ENCODE data around the gene C22orf15. TPM values are rescaled to one million over a fixed set of nuclear protein-coding genes. Genes with fewer than 3 reads are reported as not detected.
A peak's percentile ranks its signal among the peaks of the same experiment; 100 is the strongest.

Gene C22orf15
- total RNA-seq, 1 experiment from 2014 or later: 2.7 TPM

- Mint-ChIP-seq H3K27ac (no peak overlapping the region), H3K4me1 (peaks cover 30% of the 10 kb centered on the region), H3K27me3 (ENCODE audit: low read depth) (peaks cover 41% of the 10 kb centered on the region), H3K4me3 (peak overlapping the region; percentile 61), H3K9me3 (no peaks in the 10 kb centered on the region), H3K36me3 (no peaks in the 10 kb centered on the region)
- ChIA-PET POLR2A (no interaction called here), CTCF (interaction anchor here (0.6 to 2.8 kb wide), 5 partner anchors 61 to 134 kb away, joined by 3 to 11 read pairs (median 5); no protein-coding TSS in a partner anchor)
- TF ChIP-seq CREB1 (CRISPR knock-in tag; IDR thresholded peaks at IDR 0.05) (no peak), ZNF423 (CRISPR knock-in tag; IDR thresholded peaks at IDR 0.05) (peak; percentile 35; the same call in 1 of the 2 replicates)
- ATAC-seq (0 out of 2 replicates have a peak, but pooled peaks have one; percentile 1), DNase-seq (ENCODE audit: low spot score) (peak; percentile 30)
These were observed 9.5 kb downstream of the C22orf15 start for GRCh38 chr22:23772315-23772648.

- Mint-ChIP-seq H3K27ac (no peak within 1 kb of the TSS), H3K36me3 (no peaks in the 10 kb centered on the region), H3K27me3 (ENCODE audit: low read depth) (peaks cover 41% of the 10 kb centered on the region), H3K4me3 (peak within 1 kb of the TSS; percentile 79), H3K4me1 (peaks cover 30% of the 10 kb centered on the region), H3K9me3 (no peaks in the 10 kb centered on the region)
- peak; percentile 23 for ATAC-seq
- POLR2A ChIA-PET: no interaction called here
- DNase-seq (ENCODE audit: low spot score): peak; percentile 70
- CTCF ChIA-PET: interaction anchor here (0.6 to 2.8 kb wide), 9 partner anchors 13 to 135 kb away, joined by 3 to 11 read pairs (median 4); partner anchors contain the start of gene MIF
- TF ChIP-seq E2F5 (CRISPR knock-in tag; IDR thresholded peaks at IDR 0.05) (no peak), FOXP1 (CRISPR knock-in tag; IDR thresholded peaks at IDR 0.05; ENCODE audit: borderline replicate concordance) (peak; percentile 49; the same call in 1 of the 2 replicates), SMAD4 (CRISPR knock-in tag; IDR thresholded peaks at IDR 0.05) (no peak), FOXP4 (CRISPR knock-in tag; IDR thresholded peaks at IDR 0.05) (0 out of 2 replicates have a peak, but pooled peaks have one; percentile 12), ZNF281 (CRISPR knock-in tag; IDR thresholded peaks at IDR 0.05) (no peak), NFATC4 (CRISPR knock-in tag; IDR thresholded peaks at IDR 0.05) (no peak), ZNF317 (CRISPR knock-in tag; IDR thresholded peaks at IDR 0.05; ENCODE audit: borderline replicate concordance, low read depth) (no peak), ELF4 (CRISPR knock-in tag; IDR thresholded peaks at IDR 0.05; ENCODE audit: low read depth) (no peak), PREB (CRISPR knock-in tag; IDR thresholded peaks at IDR 0.05; ENCODE audit: borderline replicate concordance) (no peak), E2F1 (CRISPR knock-in tag; IDR thresholded peaks at IDR 0.05) (no peak), ZNF219 (CRISPR knock-in tag; IDR thresholded peaks at IDR 0.05; ENCODE audit: borderline replicate concordance) (no peak), USF1 (CRISPR knock-in tag; IDR thresholded peaks at IDR 0.05) (no peak), NR1H2 (CRISPR knock-in tag; IDR thresholded peaks at IDR 0.05) (no peak), ATF6 (CRISPR knock-in tag; IDR thresholded peaks at IDR 0.05) (no peak), SOX15 (CRISPR knock-in tag; IDR thresholded peaks at IDR 0.05) (no peak), SP1 (CRISPR knock-in tag; conservative IDR thresholded peaks at IDR 0.05) (peak; percentile 17; the same call in 1 of the 2 replicates), ESRRA (CRISPR knock-in tag; IDR thresholded peaks at IDR 0.05; ENCODE audit: borderline replicate concordance) (no peak), NR2C2 (CRISPR knock-in tag; IDR thresholded peaks at IDR 0.05) (no peak), ZNF423 (CRISPR knock-in tag; IDR thresholded peaks at IDR 0.05) (no peak), IRF2 (CRISPR knock-in tag; IDR thresholded peaks at IDR 0.05; ENCODE audit: borderline replicate concordance, low read depth) (no peak)
These were observed 10.1 kb downstream of the C22orf15 start, which contains the start of gene MMP11 for GRCh38 chr22:23772649-23773473. MMP11 (plus strand) TSS chr22:23772849; CDS start chr22:23772871, 22 bp downstream.
